Mesenchymal stem cell (in vitro differentiated cells and primary cell): ENCODE measurements around the gene MAPK8IP2.

Source experiments
- DNase-seq: peaks from one replicate; pipeline ENCODE4 v3.0.0-alpha.2; 2013
- H2AFZ ChIP-seq: one replicate; pipeline ENCODE4 v1.6.1; 2013; ENCODE audit warnings: low read depth, mild to moderate bottlenecking, control low read depth, inconsistent platforms, low read length, moderate library complexity
- H2AK5ac ChIP-seq: 2 replicates; pipeline ENCODE4 v1.6.1; 2013; ENCODE audit warnings: low read length, moderate library complexity, mild to moderate bottlenecking, inconsistent platforms; ENCODE audit not compliant: severe bottlenecking
- H2BK120ac ChIP-seq: one replicate; pipeline ENCODE4 v1.6.1; 2013; ENCODE audit warnings: low read depth, mild to moderate bottlenecking, inconsistent platforms, low read length, moderate library complexity
- H2BK12ac ChIP-seq, 2 experiments: one replicate each; pipeline ENCODE4 v1.6.1; 2013; ENCODE audit warnings: inconsistent platforms in 2 of 2, low read length in 2 of 2, mild to moderate bottlenecking in 2 of 2, moderate library complexity in 2 of 2, control low read depth in 1 of 2
- H2BK15ac ChIP-seq: one replicate; pipeline ENCODE4 v1.6.1; 2013; ENCODE audit warnings: mild to moderate bottlenecking, low read depth, inconsistent platforms; ENCODE audit not compliant: poor library complexity, severe bottlenecking
- H2BK5ac ChIP-seq: 2 replicates; pipeline ENCODE4 v1.6.1; 2013; ENCODE audit warnings: low read depth, mild to moderate bottlenecking, low read length, control low read depth, inconsistent platforms; ENCODE audit not compliant: poor library complexity, severe bottlenecking
- H3K14ac ChIP-seq, 2 experiments: one replicate each; pipeline ENCODE4 v1.6.1; 2013; ENCODE audit warnings: inconsistent platforms in 2 of 2, low read length in 2 of 2, control low read depth in 1 of 2, mild to moderate bottlenecking in 1 of 2, moderate library complexity in 1 of 2
- H3K18ac ChIP-seq, 2 experiments: one replicate each; pipeline ENCODE4 v1.6.1; 2013; ENCODE audit warnings: inconsistent platforms in 2 of 2, low read length in 2 of 2, control low read depth in 1 of 2, low read depth in 1 of 2, mild to moderate bottlenecking in 1 of 2
- H3K23ac ChIP-seq, 2 experiments: one replicate each; pipeline ENCODE4 v1.6.1; 2013; ENCODE audit warnings: inconsistent platforms in 2 of 2, low read length in 2 of 2, mild to moderate bottlenecking in 2 of 2, moderate library complexity in 2 of 2, control low read depth in 1 of 2
- H3K27ac ChIP-seq: 2 replicates; pipeline ENCODE4 v1.5.1; 2013; ENCODE audit warnings: mild to moderate bottlenecking, moderate library complexity, low read length, control low read depth, inconsistent platforms; ENCODE audit not compliant: poor library complexity, severe bottlenecking
- H3K27me3 ChIP-seq, 2 experiments: 2 replicates each; pipeline versions ENCODE4 v1.6.1 to v1.7.0; 2013; ENCODE audit warnings: low read length in 2 of 2, mild to moderate bottlenecking in 2 of 2, moderate library complexity in 2 of 2, control low read depth in 1 of 2, inconsistent platforms in 1 of 2; ENCODE audit not compliant: control insufficient read depth in 1 of 2, insufficient read depth in 1 of 2
- H3K36me3 ChIP-seq, 2 experiments: 2 replicates each; pipeline versions ENCODE4 v1.6.1 to v1.7.0; 2013; ENCODE audit warnings: low read length in 2 of 2, control low read depth in 1 of 2, inconsistent platforms in 1 of 2, low read depth in 1 of 2, mild to moderate bottlenecking in 1 of 2; ENCODE audit not compliant: insufficient read depth in 2 of 2, control insufficient read depth in 1 of 2
- H3K4ac ChIP-seq, 2 experiments: one replicate each; pipeline ENCODE4 v1.6.1; 2013; ENCODE audit warnings: inconsistent platforms in 2 of 2, low read length in 2 of 2, mild to moderate bottlenecking in 2 of 2, moderate library complexity in 2 of 2, control low read depth in 1 of 2, low read depth in 1 of 2
- H3K4me1 ChIP-seq: 2 replicates; pipeline ENCODE4 v1.6.1; 2013; ENCODE audit warnings: low read depth, low read length, control low read depth; ENCODE audit not compliant: control insufficient read depth, insufficient read depth
- H3K4me2 ChIP-seq: 2 replicates; pipeline ENCODE4 v1.6.1; 2013; ENCODE audit warnings: low read length, mild to moderate bottlenecking, inconsistent platforms; ENCODE audit not compliant: poor library complexity, severe bottlenecking
- H3K4me3 ChIP-seq, 2 experiments: 2 replicates each; pipeline versions ENCODE4 v1.5.1 to v1.7.0; 2013; ENCODE audit warnings: low read length in 2 of 2, mild to moderate bottlenecking in 2 of 2, control low read depth in 1 of 2, low read depth in 1 of 2; ENCODE audit not compliant: insufficient read depth in 1 of 2
- H3K79me1 ChIP-seq: replicated peaks from 2 replicates; pipeline ENCODE4 v1.6.1; 2013; ENCODE audit warnings: mild to moderate bottlenecking, control low read depth, low read length, inconsistent platforms; ENCODE audit not compliant: poor library complexity, severe bottlenecking
- H3K9ac ChIP-seq: 2 replicates; pipeline ENCODE4 v1.7.0; 2013; ENCODE audit warnings: mild to moderate bottlenecking, low read length, moderate library complexity
- H3K9me3 ChIP-seq: 2 replicates; pipeline ENCODE4 v1.7.0; 2013; ENCODE audit warnings: mild to moderate bottlenecking, low read length; ENCODE audit not compliant: control insufficient read depth
- H4K8ac ChIP-seq: one replicate; pipeline ENCODE4 v1.6.1; 2013; ENCODE audit warnings: inconsistent platforms, mild to moderate bottlenecking, low read length, moderate library complexity
- H4K91ac ChIP-seq: one replicate; pipeline ENCODE4 v1.6.1; 2013; ENCODE audit warnings: mild to moderate bottlenecking, low read length, inconsistent platforms
- WGBS: methylation state at CpG from one replicate; pipeline ENCODE4 v1.1.7; 2013; ENCODE audit warnings: mixed read lengths; 5-methylcytosine and 5-hydroxymethylcytosine counted together

The MAPK8IP2 gene

DNA sequence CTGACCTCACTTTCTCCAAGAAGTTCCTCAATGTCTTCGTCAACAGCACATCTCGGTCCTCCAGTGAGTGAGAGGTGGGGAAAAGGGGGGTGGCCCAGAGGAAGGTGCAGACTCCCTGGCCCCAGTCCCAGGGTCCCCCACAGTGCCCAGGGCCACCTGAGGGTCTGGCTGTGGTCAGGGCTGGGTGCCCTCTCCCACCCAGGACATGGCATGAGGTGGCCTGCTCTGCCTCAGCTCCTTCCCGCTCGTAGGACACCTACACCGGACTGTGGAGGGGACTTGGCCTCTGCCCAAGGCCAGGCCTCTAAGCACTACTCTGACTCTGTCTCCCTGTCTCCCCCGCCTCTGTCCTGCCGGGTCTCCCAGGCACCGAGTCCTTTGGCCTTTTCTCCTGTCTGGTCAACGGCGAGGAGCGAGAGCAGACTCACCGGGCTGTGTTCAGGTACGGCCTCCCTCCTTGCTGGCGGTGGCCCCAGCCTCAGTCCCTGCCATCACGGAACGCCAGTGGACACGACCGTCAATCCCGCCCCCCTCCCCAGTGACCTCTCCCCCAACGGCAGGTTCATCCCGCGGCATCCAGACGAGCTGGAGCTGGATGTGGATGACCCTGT lies 4.5 kb downstream of the MAPK8IP2 start:
- DNase-seq = no peak
- H3K23ac ChIP-seq = no peak overlapping the region

GRCh38 chr22:50605613-50606074 lies 5.1 kb downstream of the MAPK8IP2 start:
- Histone ChIP-seq H2BK5ac (no peak overlapping the region), H3K9ac (no peak overlapping the region), H3K27me3 (peaks cover 57 to 86% of the 10 kb centered on the region in 2 experiments), H3K4me3 (no peak overlapping the region), H3K27ac (no peak overlapping the region), H2AFZ (no peak overlapping the region), H3K18ac (no peak overlapping the region), H2BK15ac (no peak overlapping the region), H4K91ac (no peak overlapping the region), H3K4me1 (peaks cover 3% of the 10 kb centered on the region), H2AK5ac (no peak overlapping the region), H3K9me3 (no peaks in the 10 kb centered on the region), H2BK120ac (no peak overlapping the region), H3K4me2 (no peak overlapping the region), H2BK12ac (no peak overlapping the region), H4K8ac (no peak overlapping the region), H3K23ac (no peak overlapping the region), H3K36me3 (peaks cover 0 to 7% of the 10 kb centered on the region in 2 experiments), H3K4ac (no peak overlapping the region), H3K14ac (no peak overlapping the region), H3K79me1 (no peaks in the 10 kb centered on the region)
- no peak for DNase-seq
- 95% methylated on average over 20 of the region's 20 CpGs for WGBS

More for the DNA sequence above, 4.5 kb downstream of the MAPK8IP2 start:
- H2BK12ac ChIP-seq = no peak overlapping the region
- no peak overlapping the region for H2AFZ ChIP-seq
- H3K27ac ChIP-seq = no peak overlapping the region
- H2BK15ac ChIP-seq = no peak overlapping the region
- no peak overlapping the region for H2AK5ac ChIP-seq
- no peak overlapping the region for H3K4me3 ChIP-seq
- H4K8ac ChIP-seq = no peak overlapping the region
- H3K18ac ChIP-seq = no peak overlapping the region
- peaks cover 4% of the 10 kb centered on the region for H3K4me1 ChIP-seq
- H3K4ac ChIP-seq = no peak overlapping the region
- no peak overlapping the region for H2BK120ac ChIP-seq
- H3K79me1 ChIP-seq = no peaks in the 10 kb centered on the region
- no peak overlapping the region for H3K4me2 ChIP-seq
- no peak overlapping the region for H3K9ac ChIP-seq
- 95% methylated on average over 16 of the region's 23 CpGs for WGBS
- H4K91ac ChIP-seq = no peak overlapping the region
- H3K9me3 ChIP-seq = no peaks in the 10 kb centered on the region
- peaks cover 0 to 7% of the 10 kb centered on the region in 2 experiments for H3K36me3 ChIP-seq
- H2BK5ac ChIP-seq = no peak overlapping the region
- H3K27me3 ChIP-seq = peaks cover 52 to 81% of the 10 kb centered on the region in 2 experiments
- H3K14ac ChIP-seq = no peak overlapping the region

GRCh38 chr22:50606165-50606945 lies 5.8 kb downstream of the MAPK8IP2 start:
- H2BK5ac ChIP-seq = no peak overlapping the region
- H2AFZ ChIP-seq = no peak overlapping the region
- H3K14ac ChIP-seq = no peak overlapping the region
- H3K23ac ChIP-seq = no peak overlapping the region
- H3K79me1 ChIP-seq = no peaks in the 10 kb centered on the region
- H4K8ac ChIP-seq = no peak overlapping the region
- no peak overlapping the region for H3K9ac ChIP-seq
- no peak overlapping the region for H3K18ac ChIP-seq
- no peak overlapping the region for H3K4me2 ChIP-seq
- 77% methylated on average over 19 of the region's 19 CpGs for WGBS
- H4K91ac ChIP-seq = no peak overlapping the region
- peaks cover 0 to 7% of the 10 kb centered on the region in 2 experiments for H3K36me3 ChIP-seq
- no peak overlapping the region for H3K4ac ChIP-seq
- H2BK120ac ChIP-seq = no peak overlapping the region
- H2AK5ac ChIP-seq = no peak overlapping the region
- no peak for DNase-seq
- no peak overlapping the region for H2BK12ac ChIP-seq
- no peak overlapping the region for H3K4me3 ChIP-seq
- no peak overlapping the region for H2BK15ac ChIP-seq
- H3K27ac ChIP-seq = no peak overlapping the region
- no peaks in the 10 kb centered on the region for H3K9me3 ChIP-seq
- peaks cover 56 to 90% of the 10 kb centered on the region in 2 experiments for H3K27me3 ChIP-seq
- no peaks in the 10 kb centered on the region for H3K4me1 ChIP-seq

GRCh38 chr22:50606946-50607658 lies 6.5 kb downstream of the MAPK8IP2 start:
- 81% methylated on average over 17 of the region's 18 CpGs for WGBS

More at GRCh38 chr22:50606946-50607658, 6.5 kb downstream of the MAPK8IP2 start:
- Histone ChIP-seq H3K27ac (no peak overlapping the region), H3K4me2 (no peak overlapping the region), H3K14ac (no peak overlapping the region), H3K18ac (no peak overlapping the region), H3K23ac (no peak overlapping the region), H4K91ac (no peak overlapping the region), H3K4me3 (no peak overlapping the region), H4K8ac (no peak overlapping the region), H3K27me3 (peaks cover 48 to 88% of the 10 kb centered on the region in 2 experiments), H3K9ac (no peak overlapping the region), H2BK12ac (no peak overlapping the region), H2AFZ (no peak overlapping the region), H3K36me3 (peaks cover 0 to 7% of the 10 kb centered on the region in 2 experiments), H3K9me3 (no peaks in the 10 kb centered on the region), H2BK15ac (no peak overlapping the region), H3K79me1 (no peaks in the 10 kb centered on the region), H2BK120ac (no peak overlapping the region), H3K4ac (no peak overlapping the region), H2BK5ac (no peak overlapping the region), H2AK5ac (no peak overlapping the region), H3K4me1 (no peaks in the 10 kb centered on the region)
- DNase-seq = no peak
